Inferior parietal cortex (tissue), 1 donor: ENCODE results near the gene IL6R.

ENCODE experiments used
- DNase-seq: peaks from one replicate; pipeline ENCODE4 v3.0.0-alpha.2; 2016; ENCODE audit errors: extremely low spot score

IL6R gene

GRCh38 chr1:154514066-154514553 is 109.0 kb downstream of the IL6R start:
- DNase-seq = no peak

DNA sequence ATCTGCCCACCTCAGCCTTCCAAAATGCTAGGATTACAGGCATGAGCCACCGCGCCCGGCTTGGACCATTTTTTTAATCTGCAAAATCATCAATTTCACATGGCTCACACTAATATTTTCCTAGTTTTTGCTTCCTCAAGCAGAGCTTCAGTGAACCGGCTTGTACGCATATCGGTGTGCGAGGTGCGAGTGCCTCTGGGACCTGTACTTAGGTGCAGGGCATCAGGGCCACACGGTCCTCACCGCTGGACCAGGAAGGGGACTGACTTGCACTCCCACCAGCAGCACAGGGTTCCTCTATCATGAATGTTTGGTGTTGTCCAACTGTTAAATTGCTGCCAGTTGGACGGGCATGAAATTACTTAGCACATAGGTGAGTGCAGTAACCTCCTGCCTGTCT is 112.5 kb downstream of the IL6R start:
- DNase-seq = no peak
